ENCODE measurements around the gene DENND1A.

DENND1A gene

GRCh38 chr9:123469282-123469681 is 460.6 kb downstream of the DENND1A start:
- no peak for DNase-seq (ENCODE audit: low read depth)
- TF ChIP-seq, protein P1, sequence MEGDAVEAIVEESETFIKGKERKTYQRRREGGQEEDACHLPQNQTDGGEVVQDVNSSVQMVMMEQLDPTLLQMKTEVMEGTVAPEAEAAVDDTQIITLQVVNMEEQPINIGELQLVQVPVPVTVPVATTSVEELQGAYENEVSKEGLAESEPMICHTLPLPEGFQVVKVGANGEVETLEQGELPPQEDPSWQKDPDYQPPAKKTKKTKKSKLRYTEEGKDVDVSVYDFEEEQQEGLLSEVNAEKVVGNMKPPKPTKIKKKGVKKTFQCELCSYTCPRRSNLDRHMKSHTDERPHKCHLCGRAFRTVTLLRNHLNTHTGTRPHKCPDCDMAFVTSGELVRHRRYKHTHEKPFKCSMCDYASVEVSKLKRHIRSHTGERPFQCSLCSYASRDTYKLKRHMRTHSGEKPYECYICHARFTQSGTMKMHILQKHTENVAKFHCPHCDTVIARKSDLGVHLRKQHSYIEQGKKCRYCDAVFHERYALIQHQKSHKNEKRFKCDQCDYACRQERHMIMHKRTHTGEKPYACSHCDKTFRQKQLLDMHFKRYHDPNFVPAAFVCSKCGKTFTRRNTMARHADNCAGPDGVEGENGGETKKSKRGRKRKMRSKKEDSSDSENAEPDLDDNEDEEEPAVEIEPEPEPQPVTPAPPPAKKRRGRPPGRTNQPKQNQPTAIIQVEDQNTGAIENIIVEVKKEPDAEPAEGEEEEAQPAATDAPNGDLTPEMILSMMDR (IDR thresholded peaks at IDR 0.05; ENCODE audit: control insufficient read depth, extremely low read depth, insufficient read depth) = no peak
- H3K4me3 ChIP-seq (ENCODE audit: low read depth, low read length) = no peak overlapping the region

- no peak for DNase-seq (ENCODE audit: low read depth)
- TF ChIP-seq, protein P1 (IDR thresholded peaks at IDR 0.05; ENCODE audit: control insufficient read depth, extremely low read depth, insufficient read depth) = no peak
Observed at GRCh38 chr9:123468541-123468940, 461.4 kb downstream of the DENND1A start.

GRCh38 chr9:123465304-123465703 is 464.6 kb downstream of the DENND1A start:
- no peak for DNase-seq (ENCODE audit: low read depth)
- H3K4me3 ChIP-seq (ENCODE audit: low read depth, low read length) = no peak overlapping the region
- TF ChIP-seq, protein P1 (IDR thresholded peaks at IDR 0.05; ENCODE audit: control insufficient read depth, extremely low read depth, insufficient read depth) = no peak

More at GRCh38 chr9:123468541-123468940, 461.4 kb downstream of the DENND1A start:
- no peak overlapping the region for H3K4me3 ChIP-seq (ENCODE audit: low read depth, low read length)

DNA sequence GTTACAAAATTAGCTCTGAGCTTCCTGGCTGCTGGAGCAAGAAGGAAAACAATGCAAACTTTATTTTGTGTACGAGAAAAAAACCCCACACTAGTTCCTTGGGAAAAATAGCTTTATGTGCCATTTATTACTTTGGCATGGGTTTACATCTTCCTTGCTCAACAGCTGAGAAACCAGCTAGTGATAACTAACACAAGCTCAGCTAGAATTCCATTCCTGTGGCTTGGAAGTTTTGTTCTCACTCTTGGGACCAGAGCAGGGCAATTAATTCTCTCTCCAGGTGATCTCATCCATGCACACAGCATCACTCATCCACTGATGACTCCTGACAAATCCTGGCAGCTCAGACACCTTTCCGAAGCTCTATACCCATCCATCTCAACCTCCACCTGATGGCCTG is 469.8 kb downstream of the DENND1A start:
- no peak for DNase-seq (ENCODE audit: low read depth)
- H3K4me3 ChIP-seq (ENCODE audit: low read depth, low read length) = no peak overlapping the region
- TF ChIP-seq, protein P1 (IDR thresholded peaks at IDR 0.05; ENCODE audit: control insufficient read depth, extremely low read depth, insufficient read depth) = no peak

DNA sequence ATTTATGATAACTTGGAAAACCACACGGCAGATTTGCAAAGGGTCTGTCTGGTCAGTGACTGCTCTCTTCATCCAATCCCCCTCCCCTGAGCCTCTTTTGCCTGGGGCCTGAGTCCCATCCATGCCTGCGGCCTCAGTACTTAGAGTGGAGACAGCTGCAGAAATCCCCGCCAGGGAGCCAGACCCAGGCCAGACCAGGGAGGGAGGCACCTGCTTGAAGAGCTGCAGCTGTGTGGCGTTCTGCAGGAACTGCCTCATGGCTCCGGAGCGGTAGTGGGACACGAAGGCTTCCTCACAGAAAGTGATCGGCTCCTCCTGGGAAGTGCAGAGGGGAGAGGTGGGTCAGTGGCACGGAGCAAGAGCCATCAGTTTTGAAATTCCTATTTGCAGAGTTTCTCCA is 472.3 kb downstream of the DENND1A start:
- TF ChIP-seq, protein P1 (IDR thresholded peaks at IDR 0.05; ENCODE audit: control insufficient read depth, extremely low read depth, insufficient read depth) = no peak
- no peak for DNase-seq (ENCODE audit: low read depth)
- H3K4me3 ChIP-seq (ENCODE audit: low read depth, low read length) = no peak overlapping the region

DNA sequence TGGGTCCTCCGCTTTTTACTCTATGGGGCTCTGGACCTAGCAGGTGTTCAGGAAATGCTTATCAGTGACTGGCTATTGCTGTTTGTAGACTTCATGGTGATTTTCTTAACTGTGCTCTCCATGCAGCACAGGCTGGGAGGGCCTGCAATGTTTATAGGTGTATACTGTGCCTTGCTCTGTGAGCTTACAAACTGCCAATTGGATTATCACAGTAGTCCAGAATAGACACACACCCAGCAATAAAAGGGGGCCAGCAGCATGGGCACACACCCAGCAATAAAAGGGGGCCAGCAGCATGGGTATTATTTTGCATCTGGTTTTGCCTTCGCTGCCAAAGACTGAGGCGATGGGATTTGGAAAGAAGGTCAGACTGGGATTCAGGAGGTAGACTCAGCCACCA is 473.9 kb downstream of the DENND1A start:
- DNase-seq (ENCODE audit: low read depth) = no peak
- TF ChIP-seq, protein P1 (IDR thresholded peaks at IDR 0.05; ENCODE audit: control insufficient read depth, extremely low read depth, insufficient read depth) = no peak
- H3K4me3 ChIP-seq (ENCODE audit: low read depth, low read length) = no peak overlapping the region

DNA sequence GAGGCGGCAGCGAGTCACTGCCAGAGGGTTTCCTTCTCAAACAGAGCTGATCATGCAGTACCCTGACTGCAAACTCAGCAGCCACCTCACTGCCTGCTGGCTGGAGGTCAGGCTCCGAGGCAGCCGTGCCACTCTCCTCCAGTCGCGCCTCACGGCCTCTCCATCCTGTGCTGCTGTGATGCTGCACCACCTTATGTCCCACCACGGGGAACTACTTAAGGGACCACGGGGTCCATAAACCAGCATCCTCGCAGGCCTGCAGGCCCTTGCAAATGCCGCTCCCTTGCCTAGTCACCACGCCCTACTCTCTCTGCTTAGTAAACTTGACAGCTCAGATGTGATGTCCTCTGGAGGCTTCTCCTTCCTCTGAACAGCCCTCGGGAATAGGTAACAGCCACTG is 474.7 kb downstream of the DENND1A start:
- H3K4me3 ChIP-seq (ENCODE audit: low read depth, low read length) = no peak overlapping the region
- TF ChIP-seq, protein P1 (IDR thresholded peaks at IDR 0.05; ENCODE audit: control insufficient read depth, extremely low read depth, insufficient read depth) = no peak
- DNase-seq (ENCODE audit: low read depth) = no peak

Measured in LNCaP clone FGC (cell line).